K562 (cell line): ENCODE results near the gene USP7. TPM values are rescaled to one million over a fixed set of nuclear protein-coding genes. Genes with fewer than 3 reads are reported as not detected.

Experiments used
- ATAC-seq: fragments of 200-7000 bp; cut with Tn5 transposase; 3 replicates; pipeline ENCODE4 v1.9.1; 2020; ENCODE audit warnings: moderate library complexity
- BruUV-seq: library from RNA; stranded (reverse); fragments of 400-500 nt; replicated peaks from 2 replicates; lab custom pipeline; 2021; lab: Mats Ljungman, UMichigan
- CTCF ChIA-PET: fragments of 300-600 bp; formaldehyde crosslinking; extraction: SDS; loops from one replicate; lab custom pipeline; 2021; ENCODE audit warnings: low intra/inter-chr PET ratio; lab: Yijun Ruan, JAX
- POLR2A ChIA-PET: fragments of 300-600, 350-650 bp; sonication (Branson Sonifier 250); formaldehyde crosslinking; extraction: SDS; loops from one replicate; lab custom pipeline; 2021; ENCODE audit warnings: antibody characterized with exemption, inconsistent platforms; lab: Yijun Ruan, JAX
- DNase-seq, 4 experiments: peaks; one replicate each; pipeline versions ENCODE4 v3.0.0 to v3.0.0-alpha.2; 2011 to 2018; ENCODE audit warnings: low spot score in 3 of 4, mixed read lengths in 3 of 4; ENCODE audit errors: extremely low read depth in 1 of 4
- FAIRE-seq: peaks from 2 replicates; lab custom pipeline; 2011; peaks lifted over from hg19 to GRCh38; lab: Jason Lieb, UNC
- H2AFZ ChIP-seq: 2 replicates; pipeline ENCODE4 v1.6.0; 2011; ENCODE audit warnings: low read depth, low read length, control low read depth, inconsistent platforms
- H3K27ac ChIP-seq: fragments of 200-600 bp; 3 replicates; pipeline ENCODE4 v1.8.0; 2011; ENCODE audit warnings: low read depth, mild to moderate bottlenecking, control low read depth, inconsistent platforms, low read length, moderate library complexity, mixed read lengths; ENCODE audit errors: extremely low read depth
- H3K27me3 ChIP-seq, 2 experiments: fragments of 300-600 bp in 1 of 2; 2 replicates in 1 of 2; 3 replicates in 1 of 2; pipeline versions ENCODE4 v1.6.0 to v1.8.0; 2011; ENCODE audit warnings: inconsistent platforms in 2 of 2, low read length in 2 of 2, mild to moderate bottlenecking in 1 of 2, mixed read lengths in 1 of 2, moderate library complexity in 1 of 2; ENCODE audit not compliant: control insufficient read depth in 2 of 2, insufficient read depth in 2 of 2
- H3K36me3 ChIP-seq: fragments of 300-600 bp; 3 replicates; pipeline ENCODE4 v1.8.0; 2011; ENCODE audit warnings: mild to moderate bottlenecking, low read length, inconsistent platforms; ENCODE audit not compliant: control insufficient read depth, insufficient read depth
- H3K4me1 ChIP-seq, 2 experiments: fragments of 200-600 bp in 1 of 2; replicated peaks in 1 of 2; 2 replicates in 1 of 2; 3 replicates in 1 of 2; pipeline versions ENCODE4 v1.5.1 to v1.8.0; 2011; ENCODE audit warnings: inconsistent platforms in 2 of 2, low read length in 2 of 2, mild to moderate bottlenecking in 1 of 2, mixed read lengths in 1 of 2, moderate library complexity in 1 of 2; ENCODE audit not compliant: control insufficient read depth in 2 of 2, insufficient read depth in 2 of 2
- H3K4me2 ChIP-seq: 2 replicates; pipeline ENCODE4 v1.6.1; 2011; ENCODE audit warnings: low read length, control low read depth, inconsistent platforms, mixed read lengths; ENCODE audit not compliant: insufficient read depth
- H3K4me3 ChIP-seq: fragments of 200-600 bp; sonication (generic), shearing (Covaris generic); 2 replicates; pipeline ENCODE4 v1.5.1; 2016; ENCODE audit warnings: control low read depth, inconsistent platforms
- H3K79me2 ChIP-seq: fragments of 200-600 bp; 3 replicates; pipeline ENCODE4 v1.8.0; 2011; ENCODE audit warnings: low read length, inconsistent platforms; ENCODE audit not compliant: control insufficient read depth, insufficient read depth
- H3K9ac ChIP-seq, 2 experiments: 2 replicates each; pipeline versions ENCODE4 v1.6.0 to v1.6.1; 2011; ENCODE audit warnings: low read depth in 2 of 2, low read length in 2 of 2, control low read depth in 1 of 2, inconsistent platforms in 1 of 2, mild to moderate bottlenecking in 1 of 2, mixed read lengths in 1 of 2; ENCODE audit not compliant: insufficient read depth in 1 of 2
- H3K9me1 ChIP-seq: one replicate; pipeline ENCODE4 v1.6.0; 2011; ENCODE audit warnings: inconsistent platforms, mild to moderate bottlenecking, low read length, moderate library complexity; ENCODE audit not compliant: control insufficient read depth, insufficient read depth
- H3K9me3 ChIP-seq: replicated peaks from 2 replicates; pipeline ENCODE4 v1.5.1; 2011; ENCODE audit warnings: low read depth, low read length, inconsistent platforms; ENCODE audit not compliant: control insufficient read depth, insufficient read depth
- H4K20me1 ChIP-seq: replicated peaks from 2 replicates; pipeline ENCODE4 v1.6.1; 2011; ENCODE audit warnings: low read length, inconsistent platforms, mixed read lengths; ENCODE audit not compliant: control insufficient read depth, insufficient read depth
- ADNP ChIP-seq: fragments of 200-800 bp; sonication (Bioruptor generic); IDR thresholded peaks from 2 replicates; pipeline ENCODE4 v1.6.1; 2016; ENCODE audit warnings: missing genetic modification characterization, missing compliant biosample characterization
- FOXK2 ChIP-seq, 2 experiments: fragments of 450-650 bp; IDR thresholded peaks in 1 of 2; conservative IDR thresholded peaks in 1 of 2; 2 replicates each; pipeline ENCODE4 v1.6.1; 2016; ENCODE audit warnings: low read depth in 2 of 2, mild to moderate bottlenecking in 1 of 2
- HNRNPH1 ChIP-seq: fragments of 200-400 bp; formaldehyde crosslinking; optimal IDR thresholded peaks from 2 replicates; pipeline ENCODE3; 2017; ENCODE audit warnings: low read depth, mild to moderate bottlenecking, low read length, moderate library complexity
- MBD2 ChIP-seq: sonication (generic); IDR thresholded peaks from 2 replicates; pipeline ENCODE4 v1.6.1; 2016; ENCODE audit warnings: low read depth, borderline replicate concordance
- MCM3 ChIP-seq: fragments of 450-650 bp; IDR thresholded peaks from 2 replicates; pipeline ENCODE4 v1.6.1; 2016
- MITF ChIP-seq: IDR thresholded peaks from 2 replicates; pipeline ENCODE4 v1.6.1; 2014; ENCODE audit warnings: antibody characterized with exemption
- NKRF ChIP-seq: fragments of 450-650 bp; IDR thresholded peaks from 2 replicates; pipeline ENCODE4 v1.6.1; 2016; ENCODE audit warnings: borderline replicate concordance
- NR4A1 ChIP-seq, 2 experiments: fragments of 250-450 bp in 1 of 2; fragments of 450-650 bp in 1 of 2; sonication (Bioruptor Pico) in 1 of 2; IDR thresholded peaks; 2 replicates each; pipeline versions ENCODE4 v1.4.0 to v1.6.1; 2016 to 2020; ENCODE audit warnings: mild to moderate bottlenecking in 2 of 2, missing compliant biosample characterization in 1 of 2, missing genetic modification characterization in 1 of 2, moderate library complexity in 1 of 2
- RBM25 ChIP-seq: fragments of 200-400 bp; formaldehyde crosslinking; IDR thresholded peaks from 2 replicates; pipeline ENCODE4 v1.6.1; 2018; ENCODE audit warnings: low read length, low read depth, moderate library complexity; ENCODE audit not compliant: severe bottlenecking
- SMAD3 ChIP-seq: fragments of 450-650 bp; formaldehyde crosslinking; conservative IDR thresholded peaks from 2 replicates; pipeline ENCODE4 v1.4.0; 2020; ENCODE audit warnings: mild to moderate bottlenecking
- TRIM25 ChIP-seq: fragments of 450-650 bp; IDR thresholded peaks from 2 replicates; pipeline ENCODE4 v1.7.0; 2016; ENCODE audit warnings: borderline replicate concordance
- YY1 ChIP-seq, 3 experiments: IDR thresholded peaks; 2 replicates each; pipeline ENCODE4 v1.6.1; 2011; ENCODE audit warnings: low read length in 2 of 3, mild to moderate bottlenecking in 2 of 3, moderate library complexity in 2 of 3, borderline replicate concordance in 1 of 3, control low read depth in 1 of 3, low read depth in 1 of 3; ENCODE audit not compliant: insufficient read depth in 3 of 3, insufficient replicate concordance in 2 of 3, control insufficient read depth in 1 of 3, insufficient read length in 1 of 3; ENCODE audit errors: extremely low read depth in 1 of 3
- ZFX ChIP-seq: sonication (generic); formaldehyde crosslinking; IDR thresholded peaks from 2 replicates; pipeline ENCODE4 v1.8.0; 2022; ENCODE audit warnings: mild to moderate bottlenecking, missing genetic modification reagents, moderate library complexity
- ZNF347 ChIP-seq: fragments of 450-650 bp; formaldehyde crosslinking; IDR thresholded peaks from 2 replicates; pipeline ENCODE4 v1.4.0; 2020; ENCODE audit warnings: low read depth, mild to moderate bottlenecking, moderate library complexity
- ZNF785 ChIP-seq: fragments of 250-450 bp; sonication (Bioruptor Pico); IDR thresholded peaks from 2 replicates; pipeline ENCODE4 v1.4.0; 2020; ENCODE audit warnings: mild to moderate bottlenecking
- WGBS: fragments of 100-300 bp; shearing (Covaris generic); methylation state at CpG from one replicate; pipeline ENCODE4 v1.1.6; 2016; ENCODE audit warnings: low coverage, mixed read lengths; ENCODE audit not compliant: insufficient coverage; ENCODE audit errors: missing lambda C conversion rate; 5-methylcytosine and 5-hydroxymethylcytosine counted together
- in situ Hi-C: fragments of 300-500 bp; cut with MboI; formaldehyde crosslinking; loops from 4 replicates; pipeline ENCODE4 v1.15.0; 2018; ENCODE audit warnings: inconsistent platforms, mixed read lengths
- intact Hi-C: fragments of 100-400 bp; cut with micrococcal nuclease; formaldehyde crosslinking; loops from 2 replicates; pipeline ENCODE4 v1.14.2; 2022
- polyA plus RNA-seq, 8 experiments: library from polyadenylated mRNA; depleted of rRNA in 4 of 8; stranded (reverse) in 5 of 8; unstranded in 3 of 8; fragments of >200 nt; fragmentation: Nextera tagmentation in 2 of 8; fragmentation: Illumina TruSeq in 1 of 8; extraction: Ambion mirVana in 2 of 8; extraction: Trizol in 1 of 8; gene quantifications; 2 replicates each; pipeline versions ENCODE4 v1.2.1 to v1.2.3, GENCODE V29; 2011 to 2014; ENCODE audit warnings: inconsistent platforms in 1 of 8, missing spikeins in 1 of 8
- total RNA-seq, 7 experiments: library from RNA; depleted of rRNA in 6 of 7; stranded (reverse); fragments of >200 nt in 6 of 7; fragmentation: Illumina TruSeq in 2 of 7; extraction: Trizol in 2 of 7; gene quantifications; 2 replicates each; pipeline versions ENCODE4 v1.2.1 to v1.2.3, GENCODE V29; 2011 to 2021; ENCODE audit warnings: low replicate concordance in 1 of 7

USP7 gene
- total and polyA plus RNA-seq, 9 of the 15 experiments (the other 6 are each of a cell fraction or from before 2014, with no cell fraction given), result 17.1 to 145 (median 57.9) TPM

- TF ChIP-seq YY1 (IDR thresholded peaks at IDR 0.05; ENCODE audit: borderline replicate concordance in 1 of 3, control insufficient read depth in 1 of 3, extremely low read depth in 1 of 3, insufficient read depth in 3 of 3, insufficient read length in 1 of 3, insufficient replicate concordance in 2 of 3, low read depth in 1 of 3, low read length in 2 of 3), result no peak
- TF ChIP-seq MBD2, result no peak
- TF ChIP-seq FOXK2 (conservative IDR thresholded peaks at IDR 0.05 in 1 of 2, IDR thresholded peaks at IDR 0.05 in 1 of 2; ENCODE audit: low read depth in 2 of 2), result no peak
- no peak for TF ChIP-seq ZNF347
Measured at GRCh38 chr16:8946544-8946943, 17.2 kb downstream of the USP7 start (continued).

GRCh38 chr16:8945626-8946296 is 17.9 kb downstream of the USP7 start:
- Histone ChIP-seq H3K36me3 (no peaks in the 10 kb centered on the region), H3K4me2 (no peak overlapping the region), H3K9me1 (peaks cover 25% of the 10 kb centered on the region), H3K4me1 (peaks cover 19 to 28% of the 10 kb centered on the region in 2 experiments), H3K79me2 (peaks cover 99% of the 10 kb centered on the region), H2AFZ (no peak overlapping the region), H3K9me3 (no peaks in the 10 kb centered on the region), H3K27ac (no peak overlapping the region), H3K27me3 (no peaks in the 10 kb centered on the region), H3K9ac (no peak overlapping the region), H4K20me1 (peaks cover 89% of the 10 kb centered on the region), H3K4me3 (no peak overlapping the region)
- in situ Hi-C loops (no loop called here), intact Hi-C loops (no loop called here)
- DNase-seq (no peak), FAIRE-seq (no peak), ATAC-seq (no peak)
- no TSS peak for BruUV-seq
- 71% methylated on average over 3 of the region's 3 CpGs for WGBS
- ChIA-PET CTCF (no interaction called here), POLR2A (interaction anchor here (1.0 kb wide), 2 partner anchors 23 to 51 kb away, joined by 3 to 4 read pairs; no protein-coding TSS in a partner anchor)
- TF ChIP-seq MITF (no peak), ADNP (tag) (no peak), NR4A1 (CRISPR knock-in tag; IDR thresholded peaks at IDR 0.05) (no peak), NR4A1 (tag; IDR thresholded peaks at IDR 0.05) (no peak), RBM25 (no peak), ZFX (CRISPR knock-in tag) (no peak), MCM3 (no peak), ZNF785 (CRISPR knock-in tag) (no peak), SMAD3 (CRISPR knock-in tag) (no peak), HNRNPH1 (no peak), NKRF (no peak), TRIM25 (no peak)
